Neuronal stem cell (in vitro differentiated cells): ENCODE results near the gene BPIFA1.

ENCODE experiments used
- DNase-seq: peaks from one replicate; pipeline ENCODE4 v3.0.0-alpha.2; 2013; ENCODE audit warnings: low spot score
- H2AFZ ChIP-seq: one replicate; pipeline ENCODE4 v1.6.1; 2013; ENCODE audit warnings: mild to moderate bottlenecking, low read length, inconsistent platforms
- H2AK5ac ChIP-seq: 2 replicates; pipeline ENCODE4 v1.6.1; 2013; ENCODE audit warnings: low read depth, mild to moderate bottlenecking, inconsistent platforms, low read length, moderate library complexity, mixed read lengths
- H2BK120ac ChIP-seq: 2 replicates; pipeline ENCODE4 v1.6.1; 2013; ENCODE audit warnings: low read depth, mild to moderate bottlenecking, inconsistent platforms, low read length, moderate library complexity, mixed read lengths
- H2BK12ac ChIP-seq: one replicate; pipeline ENCODE4 v1.6.1; 2013; ENCODE audit warnings: low read length, inconsistent platforms
- H2BK15ac ChIP-seq: 2 replicates; pipeline ENCODE4 v1.6.1; 2013; ENCODE audit warnings: mild to moderate bottlenecking, low read length, inconsistent platforms, mixed read lengths
- H2BK5ac ChIP-seq: one replicate; pipeline ENCODE4 v1.6.1; 2013; ENCODE audit warnings: inconsistent platforms, mild to moderate bottlenecking, low read length, moderate library complexity
- H3K14ac ChIP-seq: one replicate; pipeline ENCODE4 v1.6.1; 2013; ENCODE audit warnings: low read length, inconsistent platforms
- H3K18ac ChIP-seq: 2 replicates; pipeline ENCODE4 v1.6.1; 2013; ENCODE audit warnings: low read length, inconsistent platforms
- H3K23ac ChIP-seq: 2 replicates; pipeline ENCODE4 v1.6.1; 2013; ENCODE audit warnings: low read depth, mild to moderate bottlenecking, mixed read lengths, low read length, inconsistent platforms; ENCODE audit not compliant: poor library complexity
- H3K27ac ChIP-seq: replicated peaks from 3 replicates; pipeline ENCODE4 v1.5.1; 2013; ENCODE audit warnings: low read length, inconsistent platforms
- H3K27me3 ChIP-seq, 3 experiments: 2 replicates each; pipeline ENCODE4 v1.6.1; 2013; ENCODE audit warnings: low read length in 3 of 3, mild to moderate bottlenecking in 2 of 3, inconsistent platforms in 1 of 3, low read depth in 1 of 3, mixed read lengths in 1 of 3, moderate library complexity in 1 of 3; ENCODE audit not compliant: control insufficient read depth in 3 of 3, insufficient read depth in 3 of 3
- H3K36me3 ChIP-seq, 2 donors: replicated peaks in 1 of 2; 2 replicates each; pipeline ENCODE4 v1.6.1; 2013; ENCODE audit warnings: low read length in 2 of 2; ENCODE audit not compliant: control insufficient read depth in 2 of 2, insufficient read depth in 2 of 2
- H3K4ac ChIP-seq: 2 replicates; pipeline ENCODE4 v1.6.1; 2013; ENCODE audit warnings: inconsistent platforms, mild to moderate bottlenecking, low read length, moderate library complexity
- H3K4me1 ChIP-seq, 2 donors: 1 replicate in 1 of 2; 2 replicates in 1 of 2; pipeline ENCODE4 v1.6.1; 2013; ENCODE audit warnings: low read length in 2 of 2, low read depth in 1 of 2; ENCODE audit not compliant: control insufficient read depth in 2 of 2, insufficient read depth in 1 of 2
- H3K4me2 ChIP-seq: one replicate; pipeline ENCODE4 v1.6.1; 2013; ENCODE audit warnings: mild to moderate bottlenecking, low read length, inconsistent platforms; ENCODE audit not compliant: insufficient read depth, poor library complexity, severe bottlenecking
- H3K4me3 ChIP-seq, 2 donors: 2 replicates each; pipeline ENCODE4 v1.5.1; 2013; ENCODE audit warnings: low read length in 2 of 2, mild to moderate bottlenecking in 2 of 2, inconsistent platforms in 1 of 2, moderate library complexity in 1 of 2
- H3K79me1 ChIP-seq: one replicate; pipeline ENCODE4 v1.6.1; 2013; ENCODE audit warnings: low read depth, mild to moderate bottlenecking, inconsistent platforms, low read length, moderate library complexity
- H3K9ac ChIP-seq: one replicate; pipeline ENCODE4 v1.6.1; 2013; ENCODE audit warnings: mild to moderate bottlenecking, low read depth, low read length, inconsistent platforms; ENCODE audit not compliant: poor library complexity
- H3K9me3 ChIP-seq, 2 donors: replicated peaks in 1 of 2; 2 replicates each; pipeline versions ENCODE3 to v1.6.1; 2013; ENCODE audit warnings: low read length in 2 of 2, mild to moderate bottlenecking in 2 of 2, inconsistent platforms in 1 of 2, low read depth in 1 of 2, mixed read lengths in 1 of 2, moderate library complexity in 1 of 2; ENCODE audit not compliant: control insufficient read depth in 2 of 2, insufficient read depth in 1 of 2
- H4K8ac ChIP-seq: one replicate; pipeline ENCODE4 v1.6.1; 2013; ENCODE audit warnings: low read depth, mild to moderate bottlenecking, inconsistent platforms, low read length, moderate library complexity
- H4K91ac ChIP-seq: one replicate; pipeline ENCODE4 v1.6.1; 2013; ENCODE audit warnings: low read length, low read depth, mild to moderate bottlenecking, inconsistent platforms; ENCODE audit not compliant: poor library complexity
- WGBS, 2 donors: extraction: QIAGEN DNeasy Blood & Tissue Kit; methylation state at CpG; one replicate each; pipeline ENCODE4 v1.1.7; 2013; ENCODE audit warnings: missing lambda C conversion rate in 2 of 2, mixed read lengths in 1 of 2; ENCODE audit not compliant: insufficient read length in 2 of 2, insufficient replicate concordance in 1 of 2; ENCODE audit errors: extremely low coverage in 2 of 2; 5-methylcytosine and 5-hydroxymethylcytosine counted together

The BPIFA1 gene

DNA sequence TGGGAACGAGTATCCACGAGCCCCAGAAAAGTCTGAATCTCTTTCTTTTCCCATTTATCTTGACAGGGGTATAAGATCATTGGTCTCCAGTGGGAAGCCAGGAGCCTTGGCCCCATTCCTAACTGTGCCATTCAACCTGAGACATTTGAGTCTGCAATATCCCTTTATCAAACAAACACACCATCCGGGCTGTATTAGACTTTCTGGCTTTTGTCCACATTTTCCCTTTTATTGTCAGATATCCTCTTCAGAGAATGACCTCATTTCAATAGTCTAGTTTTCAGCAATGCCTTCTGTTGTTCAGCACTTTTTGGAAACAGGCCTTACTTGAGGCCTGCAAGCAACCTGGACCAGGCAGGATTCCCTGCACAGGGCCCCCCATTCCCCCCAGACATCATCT, 15.7 kb downstream of the BPIFA1 start:
- Histone ChIP-seq H3K4me2 (no peak overlapping the region), H3K4ac (no peak overlapping the region), H3K9ac (no peak overlapping the region), H3K14ac (no peak overlapping the region), H4K8ac (no peak overlapping the region), H3K36me3 (no peaks in the 10 kb centered on the region), H3K4me1 (no peaks in the 10 kb centered on the region), H3K23ac (no peak overlapping the region), H2BK120ac (no peak overlapping the region), H3K4me3 (no peak overlapping the region), H2BK12ac (no peak overlapping the region), H3K27ac (no peak overlapping the region), H2AFZ (no peak overlapping the region), H2BK15ac (no peak overlapping the region), H2AK5ac (no peak overlapping the region), H3K79me1 (no peaks in the 10 kb centered on the region), H4K91ac (no peak overlapping the region), H3K9me3 (no peaks in the 10 kb centered on the region), H3K18ac (no peak overlapping the region), H3K27me3 (no peaks in the 10 kb centered on the region), H2BK5ac (no peak overlapping the region)
- no CpG with 5 or more reads among the region's 3 CpGs for WGBS, 2 donors
- DNase-seq = no peak

DNA sequence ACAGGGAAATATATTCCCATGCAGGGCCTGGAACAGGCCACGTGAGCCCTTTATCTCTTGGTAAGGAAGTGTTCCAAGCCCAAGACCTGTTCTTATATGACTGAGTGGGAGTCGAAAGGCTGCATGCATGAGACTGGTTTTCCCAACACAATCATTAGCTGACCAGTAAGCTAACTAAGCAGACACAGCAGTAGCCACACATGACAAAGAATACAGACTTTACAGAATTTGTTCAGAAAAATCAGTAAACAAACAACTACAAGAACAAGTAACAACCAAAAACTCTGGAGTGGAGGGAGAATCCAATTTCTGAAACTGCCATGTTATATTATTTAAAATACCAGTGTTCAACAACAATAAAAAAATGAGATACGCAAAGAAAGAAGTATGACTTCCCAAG, 16.7 kb downstream of the BPIFA1 start:
- Histone ChIP-seq H3K14ac (no peak overlapping the region), H2AFZ (no peak overlapping the region)
- WGBS, 2 donors = no CpG with 5 or more reads among the region's 3 CpGs

DNA sequence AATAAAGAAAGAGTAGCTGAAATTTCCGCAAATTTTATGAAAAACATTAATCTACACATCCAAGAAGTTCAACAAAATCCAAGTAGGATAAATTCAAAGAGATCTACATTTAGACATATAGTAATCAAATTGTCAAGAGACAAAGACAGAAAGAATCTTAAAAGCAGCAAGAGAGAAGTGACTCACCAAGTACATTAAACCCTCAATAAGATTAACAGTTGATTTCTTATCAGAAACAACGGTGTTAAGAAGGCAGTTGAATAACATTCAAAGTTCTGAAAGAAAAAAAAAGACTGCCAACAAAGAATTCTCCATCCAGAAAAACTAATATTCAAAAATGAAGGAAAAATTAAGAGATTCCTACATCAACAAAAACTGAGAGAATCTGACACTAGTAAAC, 19.2 kb downstream of the BPIFA1 start:
- H3K4me2 ChIP-seq = no peak overlapping the region
- no peak overlapping the region for H3K23ac ChIP-seq
- no peaks in the 10 kb centered on the region for H3K79me1 ChIP-seq
- H3K9me3 ChIP-seq = no peaks in the 10 kb centered on the region
- H2BK12ac ChIP-seq = no peak overlapping the region
- no peak overlapping the region for H3K14ac ChIP-seq
- no peaks in the 10 kb centered on the region for H3K27me3 ChIP-seq
- H4K8ac ChIP-seq = no peak overlapping the region
- H3K4me3 ChIP-seq = no peak overlapping the region
- no peak overlapping the region for H3K9ac ChIP-seq
- no peak overlapping the region for H2BK5ac ChIP-seq
- no peak overlapping the region for H4K91ac ChIP-seq
- DNase-seq = no peak
- H3K27ac ChIP-seq = no peak overlapping the region
- no peak overlapping the region for H2BK15ac ChIP-seq
- no peak overlapping the region for H3K18ac ChIP-seq
- H2AFZ ChIP-seq = no peak overlapping the region
- no peaks in the 10 kb centered on the region for H3K36me3 ChIP-seq
- no peak overlapping the region for H2AK5ac ChIP-seq
- H2BK120ac ChIP-seq = no peak overlapping the region
- no peak overlapping the region for H3K4ac ChIP-seq
- no peaks in the 10 kb centered on the region for H3K4me1 ChIP-seq
- no CpG with 5 or more reads among the region's 2 CpGs for WGBS, 2 donors

More for the DNA sequence above, 16.7 kb downstream of the BPIFA1 start:
- H3K18ac ChIP-seq = no peak overlapping the region
- no peak overlapping the region for H2BK12ac ChIP-seq
- H2AK5ac ChIP-seq = no peak overlapping the region
- no peak overlapping the region for H4K91ac ChIP-seq
- H3K23ac ChIP-seq = no peak overlapping the region
- no peak overlapping the region for H3K4ac ChIP-seq
- no peak overlapping the region for H4K8ac ChIP-seq
- H3K27ac ChIP-seq = no peak overlapping the region
- no peaks in the 10 kb centered on the region for H3K9me3 ChIP-seq
- H2BK5ac ChIP-seq = no peak overlapping the region
- H2BK120ac ChIP-seq = no peak overlapping the region
- no peaks in the 10 kb centered on the region for H3K4me1 ChIP-seq
- no peaks in the 10 kb centered on the region for H3K27me3 ChIP-seq
- H3K4me3 ChIP-seq = no peak overlapping the region
- H2BK15ac ChIP-seq = no peak overlapping the region
- DNase-seq = no peak
- no peak overlapping the region for H3K4me2 ChIP-seq
- H3K9ac ChIP-seq = no peak overlapping the region
- H3K36me3 ChIP-seq = no peaks in the 10 kb centered on the region
- H3K79me1 ChIP-seq = no peaks in the 10 kb centered on the region

DNA sequence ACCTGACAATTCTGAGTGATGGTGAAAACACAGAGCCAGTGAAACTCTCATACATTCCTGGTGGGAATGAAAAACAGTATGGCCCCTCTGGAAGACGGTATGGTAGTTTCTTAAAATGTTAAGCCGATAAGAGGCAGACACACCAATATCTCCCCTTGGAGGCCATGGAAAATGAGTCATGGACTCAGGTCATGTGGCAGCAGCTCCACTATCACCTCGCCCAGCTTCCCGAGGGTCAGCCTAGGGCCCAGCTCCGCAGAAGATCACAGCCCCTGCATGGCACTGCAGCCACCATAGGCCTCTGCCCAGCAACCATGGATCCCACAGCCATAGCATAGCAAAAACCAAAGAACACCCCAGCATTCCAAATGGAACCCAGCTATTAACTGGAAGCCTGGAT, 21.4 kb downstream of the BPIFA1 start:
- WGBS, 2 donors = no CpG with 5 or more reads among the region's 5 CpGs
- no peak overlapping the region for H2AFZ ChIP-seq
- DNase-seq = no peak

More for the DNA sequence above, 21.4 kb downstream of the BPIFA1 start:
- Histone ChIP-seq H4K91ac (no peak overlapping the region), H3K23ac (no peak overlapping the region), H3K4me1 (no peaks in the 10 kb centered on the region), H3K27me3 (no peaks in the 10 kb centered on the region), H3K36me3 (no peaks in the 10 kb centered on the region), H3K4ac (no peak overlapping the region), H3K18ac (no peak overlapping the region), H3K14ac (no peak overlapping the region), H2BK15ac (no peak overlapping the region), H2BK12ac (no peak overlapping the region), H3K9me3 (no peaks in the 10 kb centered on the region), H3K9ac (no peak overlapping the region), H4K8ac (no peak overlapping the region), H2BK120ac (no peak overlapping the region), H3K4me2 (no peak overlapping the region), H2AK5ac (no peak overlapping the region), H2BK5ac (no peak overlapping the region), H3K4me3 (no peak overlapping the region), H3K79me1 (no peaks in the 10 kb centered on the region), H3K27ac (no peak overlapping the region)
